Thymus (tissue), 14 donors: ENCODE measurements around the gene SP1. TPM values are rescaled to one million over a fixed set of nuclear protein-coding genes. Genes with fewer than 3 reads are reported as not detected.
A peak's percentile ranks its signal among the peaks of the same experiment; 100 is the strongest.
"Not testable (repeated sequence)": the region's sequence is repeated elsewhere in the genome, so short reads cannot be mapped to it uniquely, and the experiment has no call there.

Experiments
- DNase-seq, 9 donors: peaks; one replicate each; pipeline ENCODE4 v3.0.0-alpha.2; 2013; ENCODE audit warnings: low spot score in 9 of 9, low read depth in 6 of 9, missing footprints in 1 of 9
- H3K27ac ChIP-seq, 2 donors: one replicate each; pipeline ENCODE4 v1.5.1; 2013; ENCODE audit warnings: control low read depth in 1 of 2, low read depth in 1 of 2, low read length in 1 of 2, mild to moderate bottlenecking in 1 of 2, moderate library complexity in 1 of 2
- H3K27me3 ChIP-seq, 2 donors: one replicate each; pipeline ENCODE4 v1.5.1; 2013; ENCODE audit warnings: low read length in 1 of 2; ENCODE audit not compliant: control insufficient read depth in 2 of 2, insufficient read depth in 1 of 2
- H3K36me3 ChIP-seq, 2 donors: one replicate each; pipeline ENCODE4 v1.5.1; 2013; ENCODE audit warnings: low read length in 1 of 2, mild to moderate bottlenecking in 1 of 2, moderate library complexity in 1 of 2; ENCODE audit not compliant: control insufficient read depth in 2 of 2, insufficient read depth in 2 of 2
- H3K4me1 ChIP-seq, 2 donors: one replicate each; pipeline ENCODE4 v1.5.1; 2013; ENCODE audit warnings: low read length in 2 of 2; ENCODE audit not compliant: control insufficient read depth in 2 of 2, insufficient read depth in 2 of 2
- H3K4me3 ChIP-seq, 2 donors: one replicate each; pipeline ENCODE4 v1.5.1; 2013; ENCODE audit warnings: low read length in 2 of 2, control low read depth in 1 of 2, mild to moderate bottlenecking in 1 of 2
- H3K9me3 ChIP-seq, 2 donors: one replicate each; pipeline ENCODE4 v1.5.1; 2013; ENCODE audit warnings: low read length in 1 of 2, mild to moderate bottlenecking in 1 of 2; ENCODE audit not compliant: control insufficient read depth in 2 of 2, insufficient read depth in 1 of 2
- WGBS: extraction: QIAGEN DNeasy Blood & Tissue Kit; methylation state at CpG from one replicate; pipeline ENCODE4 v1.1.7; 2013; 5-methylcytosine and 5-hydroxymethylcytosine counted together
- long read RNA-seq, 10 donors: transcript quantifications; one replicate each; lab custom pipeline, GENCODE V29; 2026
- polyA plus RNA-seq: library from polyadenylated mRNA; stranded (reverse); fragments of 200-250 nt; gene quantifications from one replicate; pipeline ENCODE4 v1.2.3, GENCODE V29; 2013
- total RNA-seq: library from RNA; stranded (reverse); fragments of 120-200 nt; gene quantifications from one replicate; pipeline ENCODE4 v1.2.4, GENCODE V29; 2013
- donor health status: healthy.

The SP1 gene
- total RNA-seq: 37.4 TPM
- polyA plus RNA-seq: 17.6 TPM
- long read RNA-seq, donor 1, partial matches to known transcripts: 6 of 7 reads
- long read RNA-seq, donor 1, other reads (novel, unspliced or antisense): 0 of 7 reads
- long read RNA-seq, donor 2: 0 reads
- long read RNA-seq, donor 3, transcript SP1-203 (2 exons, 1,061 nt): major isoform, 5 of 34 reads
- long read RNA-seq, donor 3, partial matches to known transcripts: 26 of 34 reads
- long read RNA-seq, donor 3, other reads (novel, unspliced or antisense): 0 of 34 reads
- long read RNA-seq, donor 4, transcript SP1-203 (2 exons, 1,061 nt): major isoform, 6 of 23 reads
- long read RNA-seq, donor 4, partial matches to known transcripts: 17 of 23 reads
- long read RNA-seq, donor 4, other reads (novel, unspliced or antisense): 0 of 23 reads
- long read RNA-seq, donor 5, transcript SP1-203 (2 exons, 1,061 nt): major isoform, 10 of 73 reads
- long read RNA-seq, donor 5, partial matches to known transcripts: 62 of 73 reads
- long read RNA-seq, donor 5, other reads (novel, unspliced or antisense): 0 of 73 reads
- long read RNA-seq, donor 6, transcript SP1-203 (2 exons, 1,061 nt): major isoform, 11 of 13 reads
- long read RNA-seq, donor 6, partial matches to known transcripts: 0 of 13 reads
- long read RNA-seq, donor 6, other reads (novel, unspliced or antisense): 0 of 13 reads
- long read RNA-seq, donor 7, transcript SP1-203 (2 exons, 1,061 nt): major isoform, 5 of 37 reads
- long read RNA-seq, donor 7, partial matches to known transcripts: 32 of 37 reads
- long read RNA-seq, donor 7, other reads (novel, unspliced or antisense): 0 of 37 reads
- long read RNA-seq, donor 8, partial matches to known transcripts: 0 of 2 reads
- long read RNA-seq, donor 8, other reads (novel, unspliced or antisense): 0 of 2 reads
- long read RNA-seq, donor 9, partial matches to known transcripts: 13 of 16 reads
- long read RNA-seq, donor 9, other reads (novel, unspliced or antisense): 0 of 16 reads
- long read RNA-seq, donor 10, partial matches to known transcripts: 22 of 26 reads
- long read RNA-seq, donor 10, other reads (novel, unspliced or antisense): 0 of 26 reads

- Histone ChIP-seq H3K4me3 (peak within 1 kb of the TSS; percentile 53 to 95), H3K27ac (peak within 1 kb of the TSS; percentile 88 to 99), H3K27me3 (no peaks in the 10 kb centered on the region), H3K9me3 (no peaks in the 10 kb centered on the region), H3K36me3 (peaks cover 27 to 32% of the 10 kb centered on the region in 2 donors), H3K4me1 (peaks cover 27 to 46% of the 10 kb centered on the region in 2 donors)
- under 1% methylated on average over 70 of the region's 71 CpGs for WGBS
- peak in 7 of 9 donors; percentile 48 to 88 (median 77) for DNase-seq
Observed at GRCh38 chr12:53380104-53380793, at the start of gene SP1. Gene SP1, plus strand, starts transcription at chr12:53380176. Its CDS starts 116 bp downstream, at chr12:53380292.

- no peak for DNase-seq
- no peak overlapping the region for H3K27ac ChIP-seq
- peaks cover 2 to 11% of the 10 kb centered on the region in 2 donors for H3K4me1 ChIP-seq
- WGBS: 91% methylated on average over 5 of the region's 5 CpGs
- H3K4me3 ChIP-seq: no peak overlapping the region
- peaks cover 2 to 77% of the 10 kb centered on the region in 2 donors for H3K27me3 ChIP-seq
- H3K9me3 ChIP-seq: no peaks in the 10 kb centered on the region
- no peaks in the 10 kb centered on the region for H3K36me3 ChIP-seq
Observed at GRCh38 chr12:53330671-53331070, 49.3 kb upstream of the SP1 start.

- DNase-seq, H3K27ac ChIP-seq, H3K4me3 ChIP-seq, H3K36me3 ChIP-seq, H3K9me3 ChIP-seq: not testable (repeated sequence)
- Histone ChIP-seq H3K27me3 (peaks cover 2 to 77% of the 10 kb centered on the region in 2 donors), H3K4me1 (peaks cover 3 to 15% of the 10 kb centered on the region in 2 donors)
Observed at GRCh38 chr12:53332339-53332738, 47.6 kb upstream of the SP1 start.

- WGBS: 78% methylated on average over 15 of the region's 15 CpGs
Observed at GRCh38 chr12:53332744-53333143, 47.2 kb upstream of the SP1 start.

GRCh38 chr12:53333289-53333688, 46.7 kb upstream of the SP1 start:
- 94% methylated on average over 4 of the region's 4 CpGs for WGBS
- Histone ChIP-seq H3K36me3 (no peaks in the 10 kb centered on the region), H3K4me3 (no peak overlapping the region), H3K27me3 (peaks cover 2 to 76% of the 10 kb centered on the region in 2 donors), H3K9me3 (no peaks in the 10 kb centered on the region), H3K27ac (no peak overlapping the region), H3K4me1 (peaks cover 10 to 20% of the 10 kb centered on the region in 2 donors)
- DNase-seq: no peak

More at GRCh38 chr12:53332744-53333143, 47.2 kb upstream of the SP1 start:
- Histone ChIP-seq H3K4me3 (no peak overlapping the region), H3K27me3 (peaks cover 2 to 77% of the 10 kb centered on the region in 2 donors), H3K4me1 (peaks cover 5 to 19% of the 10 kb centered on the region in 2 donors), H3K27ac (no peak overlapping the region), H3K36me3 (no peaks in the 10 kb centered on the region), H3K9me3 (no peaks in the 10 kb centered on the region)
- no peak for DNase-seq

GRCh38 chr12:53333845-53334244, 46.1 kb upstream of the SP1 start:
- no peaks in the 10 kb centered on the region for H3K36me3 ChIP-seq
- H3K9me3 ChIP-seq: no peaks in the 10 kb centered on the region
- WGBS: 82% methylated on average over 7 of the region's 7 CpGs
- peaks cover 2 to 76% of the 10 kb centered on the region in 2 donors for H3K27me3 ChIP-seq
- no peak overlapping the region for H3K27ac ChIP-seq
- no peak for DNase-seq
- peaks cover 16 to 26% of the 10 kb centered on the region in 2 donors for H3K4me1 ChIP-seq
- H3K4me3 ChIP-seq: no peak overlapping the region

GRCh38 chr12:53334822-53335221, 45.2 kb upstream of the SP1 start:
- no peak overlapping the region for H3K27ac ChIP-seq
- no peak for DNase-seq
- H3K9me3 ChIP-seq: no peaks in the 10 kb centered on the region
- no peaks in the 10 kb centered on the region for H3K36me3 ChIP-seq
- peaks cover 16 to 27% of the 10 kb centered on the region in 2 donors for H3K4me1 ChIP-seq
- peaks cover 2 to 79% of the 10 kb centered on the region in 2 donors for H3K27me3 ChIP-seq
- whole genome bisulfite sequencing: 95% methylated on average over 8 of the region's 8 CpGs
- no peak overlapping the region for H3K4me3 ChIP-seq

GRCh38 chr12:53336181-53336681, 43.7 kb upstream of the SP1 start, which contains the start of gene SP7:
Gene SP7, minus strand, starts transcription at chr12:53336354. Its CDS starts 708 bp downstream, at chr12:53335646.
- no peak within 1 kb of the TSS for H3K4me3 ChIP-seq
- DNase-seq: no peak
- no peaks in the 10 kb centered on the region for H3K36me3 ChIP-seq
- H3K27ac ChIP-seq: no peak within 1 kb of the TSS
- peaks cover 16 to 27% of the 10 kb centered on the region in 2 donors for H3K4me1 ChIP-seq
- WGBS: 16% methylated on average over 15 of the region's 15 CpGs
- peaks cover 2 to 80% of the 10 kb centered on the region in 2 donors for H3K27me3 ChIP-seq
- H3K9me3 ChIP-seq: no peaks in the 10 kb centered on the region
